Central memory CD8-positive, alpha-beta T cell (primary cell): ENCODE results near the gene GLUL.

Experiments
- ATAC-seq: fragments of 150-1000 bp; cut with Tn5 transposase; replicated peaks from 2 replicates; pipeline ENCODE4 v1.10.0; 2022; ENCODE audit warnings: mild to moderate bottlenecking, moderate FRiP score, moderate number of reproducible peaks; ENCODE audit not compliant: poor library complexity, severe bottlenecking; ENCODE audit errors: extremely low read depth
- DNase-seq, 2 donors: peaks; one replicate each; pipeline ENCODE4 v3.0.0; 2021; ENCODE audit warnings: low spot score in 2 of 2
- H3K27ac Mint-ChIP-seq: one replicate; pipeline ENCODE4 v1.8.0; 2022; ENCODE audit warnings: low read depth, mild to moderate bottlenecking, moderate library complexity, mixed read lengths
- H3K27me3 Mint-ChIP-seq: one replicate; pipeline ENCODE4 v1.8.0; 2022; ENCODE audit warnings: mixed read lengths
- H3K36me3 Mint-ChIP-seq: one replicate; pipeline ENCODE4 v1.8.0; 2022; ENCODE audit warnings: mild to moderate bottlenecking, moderate library complexity, mixed read lengths; ENCODE audit not compliant: insufficient read depth
- H3K4me1 Mint-ChIP-seq: one replicate; pipeline ENCODE4 v1.8.0; 2022; ENCODE audit warnings: mixed read lengths
- H3K4me3 Mint-ChIP-seq: one replicate; pipeline ENCODE4 v1.8.0; 2022; ENCODE audit warnings: mild to moderate bottlenecking, moderate library complexity, mixed read lengths
- H3K9me3 Mint-ChIP-seq: one replicate; pipeline ENCODE4 v1.8.0; 2022; ENCODE audit warnings: mixed read lengths

The GLUL gene

GRCh38 chr1:182374101-182374834 is 17.3 kb downstream of the GLUL start:
- DNase-seq (no peak), ATAC-seq (no peak)
- no peaks in the 10 kb centered on the region for H3K36me3 Mint-ChIP-seq
- H3K27ac Mint-ChIP-seq = no peak overlapping the region
- H3K4me1 Mint-ChIP-seq = no peaks in the 10 kb centered on the region
- no peak overlapping the region for H3K4me3 Mint-ChIP-seq
- no peaks in the 10 kb centered on the region for H3K9me3 Mint-ChIP-seq
- H3K27me3 Mint-ChIP-seq = no peaks in the 10 kb centered on the region

GRCh38 chr1:182370532-182370931 is 21.1 kb downstream of the GLUL start:
- peaks cover 17% of the 10 kb centered on the region for H3K27me3 Mint-ChIP-seq
- no peaks in the 10 kb centered on the region for H3K9me3 Mint-ChIP-seq
- no peaks in the 10 kb centered on the region for H3K4me1 Mint-ChIP-seq
- no peaks in the 10 kb centered on the region for H3K36me3 Mint-ChIP-seq
- ATAC-seq (no peak), DNase-seq (no peak)
- no peak overlapping the region for H3K27ac Mint-ChIP-seq
- H3K4me3 Mint-ChIP-seq = no peak overlapping the region

GRCh38 chr1:182368903-182369302 is 22.7 kb downstream of the GLUL start:
- no peaks in the 10 kb centered on the region for H3K4me1 Mint-ChIP-seq
- no peak overlapping the region for H3K27ac Mint-ChIP-seq
- peaks cover 22% of the 10 kb centered on the region for H3K27me3 Mint-ChIP-seq
- no peak for ATAC-seq
- H3K9me3 Mint-ChIP-seq = no peaks in the 10 kb centered on the region
- no peak overlapping the region for H3K4me3 Mint-ChIP-seq
- no peaks in the 10 kb centered on the region for H3K36me3 Mint-ChIP-seq
- DNase-seq = no peak

GRCh38 chr1:182368358-182368757 is 23.2 kb downstream of the GLUL start:
- Mint-ChIP-seq H3K4me1 (no peaks in the 10 kb centered on the region), H3K4me3 (no peak overlapping the region), H3K27ac (no peak overlapping the region), H3K9me3 (no peaks in the 10 kb centered on the region), H3K27me3 (peaks cover 22% of the 10 kb centered on the region), H3K36me3 (no peaks in the 10 kb centered on the region)
- ATAC-seq (no peak), DNase-seq (no peak)

GRCh38 chr1:182367926-182368325 is 23.7 kb downstream of the GLUL start:
- no peak for DNase-seq
- ATAC-seq = no peak
- no peaks in the 10 kb centered on the region for H3K4me1 Mint-ChIP-seq
- no peaks in the 10 kb centered on the region for H3K36me3 Mint-ChIP-seq
- peaks cover 22% of the 10 kb centered on the region for H3K27me3 Mint-ChIP-seq
- no peak overlapping the region for H3K27ac Mint-ChIP-seq
- H3K9me3 Mint-ChIP-seq = no peaks in the 10 kb centered on the region
- no peak overlapping the region for H3K4me3 Mint-ChIP-seq

- ATAC-seq (no peak), DNase-seq (no peak)
- H3K27ac Mint-ChIP-seq = no peak overlapping the region
- H3K27me3 Mint-ChIP-seq = peaks cover 22% of the 10 kb centered on the region
- no peaks in the 10 kb centered on the region for H3K36me3 Mint-ChIP-seq
- H3K4me3 Mint-ChIP-seq = no peak overlapping the region
- no peaks in the 10 kb centered on the region for H3K9me3 Mint-ChIP-seq
- H3K4me1 Mint-ChIP-seq = no peaks in the 10 kb centered on the region
Observed at GRCh38 chr1:182366596-182366995, 25.0 kb downstream of the GLUL start.

- DNase-seq (no peak), ATAC-seq (no peak)
- H3K36me3 Mint-ChIP-seq = no peaks in the 10 kb centered on the region
- no peaks in the 10 kb centered on the region for H3K4me1 Mint-ChIP-seq
- H3K9me3 Mint-ChIP-seq = no peaks in the 10 kb centered on the region
- no peak overlapping the region for H3K4me3 Mint-ChIP-seq
- H3K27me3 Mint-ChIP-seq = no peaks in the 10 kb centered on the region
- H3K27ac Mint-ChIP-seq = no peak overlapping the region
Observed at GRCh38 chr1:182359645-182360044, 31.9 kb downstream of the GLUL start.

GRCh38 chr1:182357913-182358312 is 33.7 kb downstream of the GLUL start:
- DNase-seq = no peak
- H3K27me3 Mint-ChIP-seq = no peaks in the 10 kb centered on the region
- ATAC-seq = no peak
- no peaks in the 10 kb centered on the region for H3K9me3 Mint-ChIP-seq
- no peak overlapping the region for H3K27ac Mint-ChIP-seq
- no peak overlapping the region for H3K4me3 Mint-ChIP-seq
- no peaks in the 10 kb centered on the region for H3K36me3 Mint-ChIP-seq
- no peaks in the 10 kb centered on the region for H3K4me1 Mint-ChIP-seq

- no peaks in the 10 kb centered on the region for H3K4me1 Mint-ChIP-seq
- no peak for DNase-seq
- H3K9me3 Mint-ChIP-seq = no peaks in the 10 kb centered on the region
- no peak for ATAC-seq
- H3K4me3 Mint-ChIP-seq = no peak overlapping the region
- H3K27ac Mint-ChIP-seq = no peak overlapping the region
- no peaks in the 10 kb centered on the region for H3K27me3 Mint-ChIP-seq
- no peaks in the 10 kb centered on the region for H3K36me3 Mint-ChIP-seq
Observed at GRCh38 chr1:182357171-182357570, 34.4 kb downstream of the GLUL start.

GRCh38 chr1:182355723-182356098 is 35.9 kb downstream of the GLUL start:
- H3K36me3 Mint-ChIP-seq = no peaks in the 10 kb centered on the region
- H3K4me3 Mint-ChIP-seq = no peak overlapping the region
- DNase-seq = no peak
- H3K27ac Mint-ChIP-seq = no peak overlapping the region
- no peak for ATAC-seq
- H3K27me3 Mint-ChIP-seq = no peaks in the 10 kb centered on the region
- no peaks in the 10 kb centered on the region for H3K4me1 Mint-ChIP-seq
- no peaks in the 10 kb centered on the region for H3K9me3 Mint-ChIP-seq

GRCh38 chr1:182351790-182352364 is 39.7 kb downstream of the GLUL start:
- H3K9me3 Mint-ChIP-seq = no peaks in the 10 kb centered on the region
- H3K4me3 Mint-ChIP-seq = no peak overlapping the region
- ATAC-seq = no peak
- peaks cover 2% of the 10 kb centered on the region for H3K36me3 Mint-ChIP-seq
- H3K4me1 Mint-ChIP-seq = no peaks in the 10 kb centered on the region
- no peak for DNase-seq
- H3K27me3 Mint-ChIP-seq = no peaks in the 10 kb centered on the region
- no peak overlapping the region for H3K27ac Mint-ChIP-seq

GRCh38 chr1:182350839-182351238 is 40.8 kb downstream of the GLUL start:
- Mint-ChIP-seq H3K27me3 (no peaks in the 10 kb centered on the region), H3K9me3 (no peaks in the 10 kb centered on the region), H3K4me3 (no peak overlapping the region), H3K36me3 (peaks cover 2% of the 10 kb centered on the region), H3K27ac (no peak overlapping the region), H3K4me1 (no peaks in the 10 kb centered on the region)
- DNase-seq = no peak
- no peak for ATAC-seq

GRCh38 chr1:182348961-182349747 is 42.4 kb downstream of the GLUL start:
- Mint-ChIP-seq H3K27ac (no peak overlapping the region), H3K4me1 (no peaks in the 10 kb centered on the region), H3K9me3 (no peaks in the 10 kb centered on the region), H3K4me3 (no peak overlapping the region), H3K27me3 (no peaks in the 10 kb centered on the region), H3K36me3 (peaks cover 2% of the 10 kb centered on the region)
- DNase-seq (no peak), ATAC-seq (no peak)
